Left renal pelvis (tissue), 4 donors: ENCODE measurements around the gene NMD3. TPM values are rescaled to one million over a fixed set of nuclear protein-coding genes. Genes with fewer than 3 reads are reported as not detected.

ENCODE experiments used
- DNase-seq, 4 donors: peaks; one replicate each; pipeline ENCODE4 v3.0.0-alpha.2; 2013; ENCODE audit warnings: low read depth in 4 of 4, low spot score in 3 of 4
- polyA plus RNA-seq, 4 donors: library from polyadenylated mRNA; unstranded; fragments of 120-200 nt; gene quantifications; one replicate each; pipeline ENCODE4 v1.2.1, GENCODE V29; 2013; ENCODE audit not compliant: insufficient read length in 4 of 4

NMD3 gene
- polyA plus RNA-seq, 4 donors = 52.5 to 67.3 (median 63.9) TPM

- DNase-seq = no peak
These were observed 3.7 kb downstream of the NMD3 start for GRCh38 chr3:161224786-161225185.

- no peak for DNase-seq
These were observed 9.6 kb downstream of the NMD3 start for GRCh38 chr3:161230621-161231171.

DNA sequence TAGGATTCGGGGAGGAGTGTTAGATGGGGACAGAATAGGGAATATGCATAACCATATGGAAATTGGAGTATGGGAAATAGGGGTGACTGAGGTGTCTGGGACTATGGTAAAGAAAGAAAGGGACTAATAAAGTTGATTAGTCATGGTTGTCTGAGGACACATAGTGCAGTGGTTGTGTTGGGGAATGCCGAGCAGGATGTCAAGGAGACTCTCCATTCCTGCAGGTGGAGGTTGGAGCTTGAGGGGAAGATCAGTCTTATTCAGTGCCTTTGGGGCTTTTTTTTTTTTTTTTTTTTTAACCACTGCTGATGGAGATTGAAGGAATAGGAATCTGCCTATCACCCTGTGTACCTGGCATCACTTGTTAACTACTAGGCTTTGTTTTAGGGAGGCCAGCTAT is 10.8 kb downstream of the NMD3 start:
- no peak for DNase-seq

DNA sequence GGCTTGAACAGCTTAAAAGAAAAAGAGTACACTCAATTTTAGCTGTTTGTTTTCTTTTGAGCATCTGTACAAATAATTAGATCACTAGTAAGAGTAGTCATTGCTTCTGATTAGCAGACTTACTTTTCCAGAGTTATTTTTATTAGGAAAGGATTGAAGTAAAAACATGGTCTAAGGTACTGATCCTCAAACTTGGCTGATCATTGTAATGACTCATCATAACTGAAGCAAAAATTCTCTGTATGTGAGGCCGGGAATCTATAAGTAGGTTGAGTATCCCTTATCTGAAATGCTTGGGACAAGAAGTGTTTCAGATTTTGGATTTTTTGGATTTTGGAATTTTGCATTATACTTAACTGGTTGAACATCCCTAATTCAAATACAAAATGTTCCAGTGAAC is 12.4 kb downstream of the NMD3 start:
- DNase-seq = no peak

DNA sequence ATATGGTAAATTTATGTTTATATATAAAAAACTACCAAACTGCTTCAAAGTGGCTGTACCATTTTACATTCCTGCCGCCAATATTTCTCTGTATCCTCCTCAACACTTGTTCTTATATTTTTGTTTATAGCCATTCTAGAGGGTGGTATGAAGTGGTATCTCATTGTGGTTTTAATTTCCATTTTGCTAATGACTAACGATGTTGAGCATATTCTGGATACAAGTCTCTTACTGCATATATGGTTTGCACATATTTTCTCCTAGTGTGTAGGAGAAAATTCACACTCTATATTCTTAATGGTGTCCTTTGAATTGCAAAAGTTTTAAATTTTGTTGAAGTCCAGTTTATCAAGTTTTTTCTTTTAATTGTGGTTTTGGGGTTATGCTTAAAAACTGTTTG is 15.1 kb downstream of the NMD3 start:
- DNase-seq = no peak

- DNase-seq = no peak
These were observed 18.6 kb downstream of the NMD3 start for GRCh38 chr3:161239700-161240099.

- DNase-seq = no peak
These were observed 23.4 kb downstream of the NMD3 start for GRCh38 chr3:161244538-161244937.

- no peak for DNase-seq
These were observed 25.9 kb downstream of the NMD3 start for GRCh38 chr3:161247049-161247448.

DNA sequence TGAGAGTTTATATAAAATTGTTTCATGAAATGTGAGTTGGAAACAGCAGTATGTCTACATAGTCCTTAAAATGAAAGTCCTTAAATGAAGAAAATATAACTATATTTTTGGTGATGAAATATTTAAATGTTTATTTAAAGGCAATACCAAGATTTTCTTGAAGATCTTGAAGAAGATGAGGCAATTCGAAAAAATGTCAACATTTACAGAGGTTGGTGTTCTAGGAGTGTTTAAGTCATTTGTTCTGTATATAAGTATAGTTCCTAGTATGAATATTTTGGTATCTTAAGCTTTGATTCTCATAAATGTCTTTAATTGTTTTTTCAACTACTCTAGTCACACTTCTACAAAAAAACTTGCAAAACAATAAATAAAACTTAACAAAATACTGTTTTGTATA is 29.0 kb downstream of the NMD3 start:
- no peak for DNase-seq

DNA sequence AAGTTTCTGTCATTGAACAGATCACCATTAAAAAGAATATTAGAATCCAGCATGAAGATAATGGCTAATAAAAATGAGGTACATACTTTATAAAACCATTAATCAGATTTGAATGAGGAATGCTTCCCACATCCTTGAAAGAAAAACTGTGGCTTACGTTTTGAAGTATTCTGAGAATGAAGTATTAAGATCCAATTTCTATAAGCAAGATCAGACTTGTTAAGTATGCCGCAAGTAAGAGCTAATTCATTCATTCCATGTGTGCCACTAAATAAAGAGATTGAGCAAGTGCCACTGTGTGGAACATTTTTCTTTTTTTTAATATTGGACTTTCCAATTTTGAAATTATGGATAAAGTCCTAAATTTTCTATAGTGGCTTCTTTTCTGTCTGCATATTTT is 30.6 kb downstream of the NMD3 start:
- DNase-seq = no peak

- DNase-seq = no peak
These were observed 31.0 kb downstream of the NMD3 start for GRCh38 chr3:161252143-161252542.

DNA sequence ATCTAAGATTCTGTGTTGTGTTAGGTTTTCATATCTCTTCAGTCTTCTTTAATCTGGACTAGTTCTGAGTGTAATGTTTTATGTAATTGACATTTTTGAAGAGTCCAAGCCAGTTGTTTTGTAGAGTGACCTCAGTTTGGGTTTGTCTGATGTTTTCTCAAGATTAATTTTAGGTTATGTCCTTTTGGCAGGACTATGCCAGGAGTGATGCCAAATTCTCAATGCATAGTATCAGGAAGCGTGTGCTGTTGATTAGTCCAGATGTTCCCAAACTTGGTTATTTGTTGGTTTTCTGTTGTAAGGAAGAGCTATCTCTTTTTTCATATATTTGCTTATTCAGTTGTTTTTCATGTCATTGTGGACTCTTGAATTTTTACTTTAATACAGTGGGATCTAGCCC is 32.6 kb downstream of the NMD3 start:
- no peak for DNase-seq

DNA sequence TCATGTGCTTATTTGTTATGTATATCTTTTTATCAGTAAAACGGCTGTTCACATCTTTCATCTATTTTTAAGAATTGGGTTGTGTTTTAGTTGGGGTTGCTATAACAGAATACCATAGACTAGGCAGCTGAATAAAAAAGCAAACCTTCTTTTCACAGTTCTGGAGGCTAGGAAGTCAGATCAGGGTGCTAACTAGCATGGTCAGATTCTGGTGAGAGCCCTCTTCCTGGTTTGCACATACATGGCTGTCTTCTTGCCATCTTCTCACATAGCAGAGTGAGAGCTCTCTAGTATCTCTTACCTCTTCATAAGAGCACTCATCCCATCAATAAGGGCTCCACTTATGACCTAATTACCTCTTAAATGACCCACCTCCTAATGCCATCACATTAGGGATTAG is 33.8 kb downstream of the NMD3 start:
- no peak for DNase-seq

DNA sequence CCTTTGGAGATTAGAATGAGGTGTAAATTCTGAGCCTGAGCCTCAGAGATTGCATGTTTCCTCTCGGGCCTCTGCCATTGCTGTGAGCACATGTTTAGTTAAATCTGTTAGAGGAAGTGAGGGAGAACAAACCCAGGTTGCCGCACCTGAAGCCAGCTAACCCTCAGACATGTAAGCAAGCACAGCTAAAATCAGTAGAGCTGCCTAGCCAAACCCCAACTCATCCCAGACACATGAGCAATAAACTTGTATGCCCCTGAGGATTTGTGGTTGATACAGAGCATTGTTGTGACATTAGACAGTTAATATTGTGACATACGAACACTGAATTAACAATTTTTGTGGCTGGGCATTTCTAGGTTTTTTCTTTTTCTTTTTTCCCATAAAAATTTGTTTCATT is 41.9 kb downstream of the NMD3 start:
- no peak for DNase-seq

DNA sequence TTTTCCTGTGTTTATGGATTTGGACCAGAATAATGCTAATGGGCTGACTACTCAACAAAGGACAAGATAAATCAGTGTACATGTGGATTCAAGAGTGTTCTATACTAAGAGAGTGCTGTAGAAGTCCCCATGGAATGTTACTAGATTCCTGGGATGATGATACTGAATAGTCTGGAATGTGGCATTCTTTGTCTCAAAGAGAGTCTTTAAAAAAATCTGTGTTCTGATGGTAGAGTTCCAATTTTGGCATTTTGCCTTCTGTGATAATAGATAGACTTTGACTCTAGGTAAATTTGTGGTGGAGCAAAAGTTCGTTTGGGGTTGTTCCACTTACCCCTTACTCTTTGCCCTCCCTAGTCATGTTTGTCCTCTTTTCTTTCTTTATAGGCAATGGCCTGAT is 43.7 kb downstream of the NMD3 start:
- no peak for DNase-seq

DNA sequence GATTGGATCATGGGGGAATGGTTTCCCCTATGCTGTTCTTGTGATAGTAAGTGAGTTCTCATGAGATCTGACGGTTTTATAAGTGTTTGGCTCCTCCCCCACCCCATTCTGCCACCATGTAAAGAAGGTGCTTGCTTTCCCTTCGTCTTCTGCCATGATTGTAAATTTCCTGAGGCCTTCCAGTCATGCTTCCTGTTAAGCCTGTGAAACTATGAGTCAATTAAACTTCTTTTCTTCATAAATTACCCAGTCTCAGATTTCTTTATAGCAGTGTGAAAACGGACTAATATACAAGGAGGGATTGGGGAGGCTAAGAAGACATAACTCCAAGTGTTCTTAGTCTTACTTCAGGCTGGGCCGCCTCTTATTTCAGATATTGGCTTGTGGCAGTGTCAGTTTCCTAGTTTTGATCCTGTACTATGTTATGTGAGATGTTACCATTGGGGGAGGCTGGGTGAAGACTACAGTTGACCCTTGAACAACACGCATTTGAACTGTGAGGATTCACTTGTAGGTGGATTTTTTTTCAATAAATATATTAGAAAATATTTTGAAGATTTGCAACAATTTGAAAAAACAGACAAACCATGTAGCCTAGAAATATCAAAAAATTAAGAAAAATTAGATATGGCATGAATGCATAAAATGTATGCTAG is 44.9 kb downstream of the NMD3 start:
- no peak for DNase-seq

DNA sequence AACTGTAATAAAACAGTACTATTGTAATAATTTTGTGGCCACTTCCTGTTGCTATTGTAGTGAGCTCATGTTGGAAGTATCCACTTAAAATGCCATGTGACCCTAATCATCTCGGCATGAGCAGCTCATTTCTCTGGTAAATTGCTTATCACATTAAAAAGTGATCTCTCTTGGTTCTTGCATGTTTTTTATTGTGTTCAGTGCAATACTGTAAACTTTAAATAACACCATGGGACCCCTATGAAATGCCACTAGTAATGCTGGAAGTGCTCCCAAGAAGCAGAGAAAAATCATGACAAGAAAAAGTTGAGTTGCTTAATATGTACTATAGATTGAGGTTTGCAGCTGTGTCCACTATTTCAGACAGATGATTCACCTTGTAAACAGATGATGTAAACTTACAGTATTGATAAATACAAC is 45.6 kb downstream of the NMD3 start:
- DNase-seq = no peak

DNA sequence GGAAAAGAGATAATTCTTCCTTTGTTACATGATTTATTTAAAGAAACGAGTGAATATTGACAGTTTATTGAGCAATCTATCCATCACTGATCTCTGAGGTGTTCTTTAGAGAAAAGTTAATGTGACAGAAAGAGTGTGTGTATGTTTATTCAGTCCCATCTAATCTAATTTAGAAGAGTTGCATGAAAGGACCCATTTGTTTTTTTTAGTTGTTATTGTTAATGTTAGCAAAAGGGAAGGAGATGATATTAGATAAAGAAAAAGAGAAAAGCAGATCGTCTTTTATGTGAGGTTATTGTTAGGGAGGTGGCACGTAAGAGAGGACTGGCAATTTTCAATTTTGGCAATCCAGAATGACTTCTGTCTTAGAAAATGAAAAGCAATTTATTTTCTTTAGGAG is 46.5 kb downstream of the NMD3 start:
- DNase-seq = no peak

- DNase-seq = no peak
These were observed 47.5 kb downstream of the NMD3 start for GRCh38 chr3:161268601-161269000.

DNA sequence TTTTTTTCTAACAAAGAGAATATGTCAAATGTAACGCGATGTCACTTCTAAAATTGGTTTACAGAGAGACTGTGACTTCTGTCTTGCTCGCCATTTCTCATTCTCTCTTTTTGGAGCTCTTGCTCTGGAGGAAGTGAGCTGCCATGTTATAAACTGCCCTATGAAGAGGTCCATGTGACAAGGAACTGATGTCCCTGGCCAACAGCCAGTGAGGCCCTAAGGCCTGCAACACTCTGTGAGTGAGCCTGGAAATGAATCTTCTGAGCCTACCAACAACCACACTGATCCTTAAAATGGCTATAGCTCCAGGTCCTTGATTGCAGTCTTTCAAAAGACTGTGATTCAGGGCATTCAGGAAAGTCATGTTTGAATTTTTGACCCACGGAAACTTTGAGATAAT is 49.9 kb downstream of the NMD3 start:
- no peak for DNase-seq

DNA sequence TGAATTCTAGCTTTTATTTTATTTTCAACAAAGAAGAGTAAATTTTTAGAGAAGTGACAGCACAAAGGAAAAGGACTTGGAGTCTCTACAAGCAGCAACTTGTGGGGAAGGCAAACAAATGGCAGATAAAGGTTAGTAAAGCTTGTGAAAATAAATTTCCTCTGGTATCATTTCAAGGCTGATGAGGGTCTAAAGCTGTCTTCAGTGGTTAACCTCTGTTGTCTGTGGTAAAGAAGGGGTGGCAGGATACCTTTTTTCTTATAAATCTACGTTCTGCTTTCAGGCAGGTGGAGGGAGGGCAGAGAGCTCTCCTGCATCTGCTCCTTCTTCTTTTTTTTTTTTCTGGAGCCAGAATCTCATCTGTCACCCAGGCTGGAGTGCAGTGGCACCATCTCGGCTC is 50.5 kb downstream of the NMD3 start:
- DNase-seq = no peak

GRCh38 chr3:161272524-161272923 is 51.4 kb downstream of the NMD3 start:
- no peak for DNase-seq
